MM.1S (cell line): Measurements from ENCODE around the gene MTA3.
"Not testable (repeated sequence)": the region's sequence is repeated elsewhere in the genome, so short reads cannot be mapped to it uniquely, and the experiment has no call there.

Source experiments
- DNase-seq: peaks from one replicate; pipeline ENCODE4 v3.0.0-alpha.2; 2015
- H2AFZ ChIP-seq: fragments of 300-600 bp; sonication (generic); 2 replicates; pipeline ENCODE4 v1.6.0; 2016; ENCODE audit warnings: antibody characterized with exemption, low read length
- H3F3A ChIP-seq: fragments of 300-600 bp; sonication (generic); 2 replicates; pipeline ENCODE4 v1.6.1; 2016; ENCODE audit warnings: mild to moderate bottlenecking, antibody characterized with exemption, low read length, moderate library complexity, mixed read lengths; ENCODE audit not compliant: insufficient read depth
- H3K27ac ChIP-seq: fragments of 300-600 bp; sonication (generic); 2 replicates; pipeline ENCODE4 v1.5.1; 2016; ENCODE audit warnings: mild to moderate bottlenecking, low read length
- H3K27me3 ChIP-seq: fragments of 300-600 bp; sonication (generic); replicated peaks from 2 replicates; pipeline ENCODE4 v1.6.0; 2016; ENCODE audit warnings: low read length; ENCODE audit not compliant: insufficient read depth
- H3K36me3 ChIP-seq: fragments of 300-600 bp; sonication (generic); replicated peaks from 2 replicates; pipeline ENCODE4 v1.6.1; 2016; ENCODE audit warnings: mild to moderate bottlenecking, low read length, mixed read lengths; ENCODE audit not compliant: insufficient read depth
- H3K4me1 ChIP-seq: fragments of 300-600 bp; sonication (generic); 2 replicates; pipeline ENCODE4 v1.6.1; 2016; ENCODE audit warnings: low read length, mixed read lengths
- H3K4me2 ChIP-seq: fragments of 300-600 bp; sonication (generic); 2 replicates; pipeline ENCODE4 v1.6.0; 2016; ENCODE audit warnings: low read depth, low read length
- H3K4me3 ChIP-seq: fragments of 300-600 bp; sonication (generic); 2 replicates; pipeline ENCODE4 v1.5.1; 2016; ENCODE audit warnings: low read length, mixed read lengths
- H3K79me2 ChIP-seq: fragments of 300-600 bp; sonication (generic); 2 replicates; pipeline ENCODE4 v1.6.1; 2016; ENCODE audit warnings: mixed run types, low read length, mixed read lengths
- H3K9ac ChIP-seq: fragments of 300-600 bp; sonication (generic); 2 replicates; pipeline ENCODE4 v1.6.1; 2016; ENCODE audit warnings: low read length, mixed read lengths
- H3K9me2 ChIP-seq: fragments of 300-600 bp; sonication (generic); replicated peaks from 2 replicates; pipeline ENCODE4 v1.6.1; 2016; ENCODE audit warnings: mild to moderate bottlenecking, low read length, mixed read lengths; ENCODE audit not compliant: insufficient read depth
- H3K9me3 ChIP-seq: fragments of 300-600 bp; sonication (generic); replicated peaks from 2 replicates; pipeline ENCODE4 v1.6.1; 2016; ENCODE audit warnings: mild to moderate bottlenecking, low read length, mixed read lengths; ENCODE audit not compliant: insufficient read depth
- H4K20me1 ChIP-seq: fragments of 300-600 bp; sonication (generic); 2 replicates; pipeline ENCODE4 v1.6.1; 2016; ENCODE audit warnings: mild to moderate bottlenecking, low read length, moderate library complexity, mixed read lengths; ENCODE audit not compliant: insufficient read depth
- EZH2 ChIP-seq: fragments of 300-600 bp; sonication (generic); optimal IDR thresholded peaks from 2 replicates; pipeline ENCODE3; 2017; ENCODE audit warnings: low read depth, mild to moderate bottlenecking, antibody characterized with exemption, low read length, mixed read lengths
- EZH2phosphoT487 ChIP-seq: fragments of 300-600 bp; sonication (generic); IDR thresholded peaks from 2 replicates; pipeline ENCODE4 v1.6.1; 2018; ENCODE audit warnings: antibody characterized with exemption, low read length
- TF ChIP-seq, protein P1 (sequence below): fragments of 300-600 bp; sonication (generic); IDR thresholded peaks from 2 replicates; pipeline ENCODE4 v1.5.1; 2016; ENCODE audit warnings: antibody characterized with exemption, low read length, mixed read lengths

The MTA3 gene

DNA sequence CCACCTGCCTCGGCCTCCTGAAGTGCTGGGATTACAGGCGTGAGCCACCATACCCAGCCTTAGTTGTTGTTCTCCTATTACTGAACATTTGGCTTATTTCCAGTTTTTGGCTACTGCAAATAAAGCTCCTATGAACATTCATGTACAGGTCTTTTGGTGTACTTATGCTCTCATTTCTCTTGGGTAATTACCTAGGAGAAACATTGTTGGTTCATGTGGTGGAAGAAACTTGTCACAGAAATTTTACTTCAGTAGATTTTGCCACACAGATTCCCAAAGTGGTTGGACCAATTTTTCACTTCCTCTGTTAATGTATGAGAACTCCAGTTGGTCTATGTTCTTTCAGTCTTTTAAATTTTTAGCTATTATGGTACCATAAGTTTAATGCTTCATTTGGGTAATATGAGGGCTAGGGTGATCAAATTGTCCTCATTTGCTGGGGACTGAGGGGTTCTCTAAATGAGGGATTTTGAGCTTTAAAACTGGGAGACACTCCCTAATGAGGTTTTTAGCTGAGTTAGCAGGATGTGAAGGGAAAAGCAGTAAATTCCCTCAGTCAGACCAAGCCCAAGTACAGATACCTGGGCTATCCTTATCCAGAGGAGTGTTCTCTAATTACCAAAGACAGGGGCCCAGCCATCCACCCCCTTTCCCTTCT, 33.9 kb downstream of the MTA3 start:
- no peak overlapping the region for H3K4me2 ChIP-seq
- no peaks in the 10 kb centered on the region for H3K27me3 ChIP-seq
- H3F3A ChIP-seq, result no peaks in the 10 kb centered on the region
- no peaks in the 10 kb centered on the region for H3K9me2 ChIP-seq
- no peak overlapping the region for H3K9ac ChIP-seq
- H3K4me1 ChIP-seq, result no peaks in the 10 kb centered on the region
- DNase-seq, result no peak
- no peak for TF ChIP-seq EZH2phosphoT487
- TF ChIP-seq EZH2, result no peak
- TF ChIP-seq, protein P1, sequence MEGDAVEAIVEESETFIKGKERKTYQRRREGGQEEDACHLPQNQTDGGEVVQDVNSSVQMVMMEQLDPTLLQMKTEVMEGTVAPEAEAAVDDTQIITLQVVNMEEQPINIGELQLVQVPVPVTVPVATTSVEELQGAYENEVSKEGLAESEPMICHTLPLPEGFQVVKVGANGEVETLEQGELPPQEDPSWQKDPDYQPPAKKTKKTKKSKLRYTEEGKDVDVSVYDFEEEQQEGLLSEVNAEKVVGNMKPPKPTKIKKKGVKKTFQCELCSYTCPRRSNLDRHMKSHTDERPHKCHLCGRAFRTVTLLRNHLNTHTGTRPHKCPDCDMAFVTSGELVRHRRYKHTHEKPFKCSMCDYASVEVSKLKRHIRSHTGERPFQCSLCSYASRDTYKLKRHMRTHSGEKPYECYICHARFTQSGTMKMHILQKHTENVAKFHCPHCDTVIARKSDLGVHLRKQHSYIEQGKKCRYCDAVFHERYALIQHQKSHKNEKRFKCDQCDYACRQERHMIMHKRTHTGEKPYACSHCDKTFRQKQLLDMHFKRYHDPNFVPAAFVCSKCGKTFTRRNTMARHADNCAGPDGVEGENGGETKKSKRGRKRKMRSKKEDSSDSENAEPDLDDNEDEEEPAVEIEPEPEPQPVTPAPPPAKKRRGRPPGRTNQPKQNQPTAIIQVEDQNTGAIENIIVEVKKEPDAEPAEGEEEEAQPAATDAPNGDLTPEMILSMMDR, result no peak
- H4K20me1 ChIP-seq, result no peaks in the 10 kb centered on the region
- H2AFZ ChIP-seq, result no peak overlapping the region
- H3K36me3 ChIP-seq, result no peaks in the 10 kb centered on the region
- no peaks in the 10 kb centered on the region for H3K9me3 ChIP-seq
- H3K79me2 ChIP-seq, result no peaks in the 10 kb centered on the region
- no peak overlapping the region for H3K4me3 ChIP-seq
- no peak overlapping the region for H3K27ac ChIP-seq

DNA sequence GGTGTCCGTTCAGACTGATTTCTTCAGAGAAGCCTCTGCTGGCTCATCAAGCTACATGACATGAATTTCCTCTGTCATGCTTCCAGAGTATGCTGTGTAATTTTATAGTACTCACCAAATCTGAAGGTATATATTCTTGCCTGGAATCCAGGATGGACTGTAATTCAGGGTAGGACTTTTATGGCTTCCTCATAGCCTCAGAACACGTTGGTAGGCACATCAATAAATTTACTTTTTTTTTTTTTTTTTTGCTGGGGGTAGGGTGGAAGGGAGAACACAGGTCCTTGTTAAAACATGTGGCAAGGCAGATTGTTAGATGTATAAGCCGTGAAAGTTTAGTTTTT, 34.4 kb downstream of the MTA3 start:
- no peak overlapping the region for H3K4me2 ChIP-seq
- H3K4me1 ChIP-seq, result no peaks in the 10 kb centered on the region
- H3K27ac ChIP-seq, result no peak overlapping the region
- no peaks in the 10 kb centered on the region for H4K20me1 ChIP-seq
- H3K9me2 ChIP-seq, result no peaks in the 10 kb centered on the region
- no peak for TF ChIP-seq EZH2phosphoT487
- TF ChIP-seq, protein P1, result no peak
- no peak for TF ChIP-seq EZH2
- H3K9me3 ChIP-seq, result no peaks in the 10 kb centered on the region
- no peaks in the 10 kb centered on the region for H3F3A ChIP-seq
- no peak for DNase-seq
- no peak overlapping the region for H3K4me3 ChIP-seq
- no peak overlapping the region for H3K9ac ChIP-seq
- no peaks in the 10 kb centered on the region for H3K27me3 ChIP-seq
- no peaks in the 10 kb centered on the region for H3K79me2 ChIP-seq
- no peaks in the 10 kb centered on the region for H3K36me3 ChIP-seq
- H2AFZ ChIP-seq, result no peak overlapping the region

DNA sequence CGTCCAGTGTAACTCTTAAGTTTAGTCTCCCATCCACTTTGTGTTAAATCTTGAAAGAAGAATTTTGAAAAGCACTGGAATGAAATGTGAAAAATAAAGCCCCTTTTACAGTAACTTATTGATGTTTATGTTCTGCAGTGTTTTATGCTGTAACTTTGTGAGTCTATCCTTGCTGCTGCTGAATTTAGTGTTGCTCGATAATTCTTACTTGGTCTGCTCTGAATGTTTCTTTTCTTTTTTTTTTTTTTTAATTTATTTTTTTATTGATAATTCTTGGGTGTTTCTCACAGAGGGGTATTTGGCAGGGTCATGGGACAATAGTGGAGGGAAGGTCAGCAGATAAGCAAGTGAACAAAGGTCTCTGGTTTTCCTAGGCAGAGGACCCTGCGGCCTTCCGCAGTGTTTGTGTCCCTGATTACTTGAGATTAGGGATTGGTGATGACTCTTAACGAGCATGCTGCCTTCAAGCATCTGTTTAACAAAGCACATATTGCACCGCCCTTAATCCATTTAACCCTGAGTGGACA, 36.0 kb downstream of the MTA3 start:
- H2AFZ ChIP-seq, H3K79me2 ChIP-seq, H3K4me3 ChIP-seq, H3K27ac ChIP-seq, H3K27me3 ChIP-seq, DNase-seq, H3K9me3 ChIP-seq, H3F3A ChIP-seq, H3K36me3 ChIP-seq, H4K20me1 ChIP-seq, H3K4me1 ChIP-seq, H3K9me2 ChIP-seq, H3K4me2 ChIP-seq, H3K9ac ChIP-seq: not testable (repeated sequence)

DNA sequence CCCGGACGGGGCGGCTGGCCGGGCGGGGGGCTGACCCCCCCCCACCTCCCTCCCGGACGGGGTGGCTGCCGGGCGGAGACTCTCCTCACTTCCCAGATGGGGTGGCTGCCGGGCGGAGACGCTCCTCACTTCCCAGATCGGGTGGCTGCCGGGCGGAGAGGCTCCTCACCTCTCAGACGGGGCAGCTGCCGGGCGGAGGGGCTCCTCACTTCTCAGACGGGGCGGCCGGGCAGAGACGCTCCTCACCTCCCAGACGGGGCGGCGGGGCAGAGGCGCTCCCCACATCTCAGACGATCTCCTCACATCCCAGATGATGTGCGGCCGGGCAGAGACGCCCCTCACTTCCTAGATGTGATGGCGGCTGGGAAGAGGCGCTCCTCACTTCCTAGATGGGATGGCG, 37.7 kb downstream of the MTA3 start:
- H3F3A ChIP-seq, H3K9me2 ChIP-seq, H3K36me3 ChIP-seq, H4K20me1 ChIP-seq, H3K9me3 ChIP-seq, DNase-seq, H2AFZ ChIP-seq, H3K9ac ChIP-seq, H3K27ac ChIP-seq, H3K4me3 ChIP-seq, H3K27me3 ChIP-seq, H3K79me2 ChIP-seq, H3K4me1 ChIP-seq, H3K4me2 ChIP-seq: not testable (repeated sequence)
